Endodermal cell (in vitro differentiated cells): ENCODE measurements around the gene LIMS2. TPM values are rescaled to one million over a fixed set of nuclear protein-coding genes. Genes with fewer than 3 reads are reported as not detected.

Source experiments
- DNase-seq: peaks from one replicate; pipeline ENCODE4 v3.0.0-alpha.2; 2017
- H3K27ac ChIP-seq: 2 replicates; pipeline ENCODE4 v1.5.1; 2013; ENCODE audit warnings: mild to moderate bottlenecking, low read depth, low read length, moderate library complexity
- H3K27me3 ChIP-seq: 2 replicates; pipeline ENCODE4 v1.6.1; 2013; ENCODE audit warnings: mild to moderate bottlenecking, low read length, moderate library complexity; ENCODE audit not compliant: insufficient read depth, control insufficient read depth, poor library complexity, severe bottlenecking
- H3K36me3 ChIP-seq: 2 replicates; pipeline ENCODE4 v1.7.0; 2013; ENCODE audit warnings: mild to moderate bottlenecking, low read length, moderate library complexity; ENCODE audit not compliant: control insufficient read depth, insufficient read depth
- H3K4me1 ChIP-seq: one replicate; pipeline ENCODE4 v1.7.0; 2013; ENCODE audit warnings: low read length; ENCODE audit not compliant: control insufficient read depth, insufficient read depth
- H3K4me3 ChIP-seq: 2 replicates; pipeline ENCODE4 v1.5.1; 2013; ENCODE audit warnings: mild to moderate bottlenecking, low read length, moderate library complexity
- H3K9ac ChIP-seq: 2 replicates; pipeline ENCODE4 v1.6.1; 2013; ENCODE audit warnings: mild to moderate bottlenecking, low read length, moderate library complexity; ENCODE audit not compliant: poor library complexity, severe bottlenecking; ENCODE audit errors: extremely low read depth
- H3K9me3 ChIP-seq: 2 replicates; pipeline ENCODE4 v1.6.1; 2013; ENCODE audit warnings: mild to moderate bottlenecking, low read length, moderate library complexity; ENCODE audit not compliant: control insufficient read depth
- H3K27ac Mint-ChIP-seq: 2 replicates; pipeline ENCODE4 v1.8.0; 2020; ENCODE audit warnings: mixed read lengths
- H3K27me3 Mint-ChIP-seq: 2 replicates; pipeline ENCODE4 v1.8.0; 2021; ENCODE audit warnings: mild to moderate bottlenecking, mixed read lengths; ENCODE audit not compliant: insufficient read depth
- H3K36me3 Mint-ChIP-seq: 2 replicates; pipeline ENCODE4 v1.8.0; 2020; ENCODE audit warnings: low read depth, mixed read lengths
- H3K4me1 Mint-ChIP-seq: 2 replicates; pipeline ENCODE4 v1.8.0; 2020; ENCODE audit warnings: mixed read lengths
- H3K4me3 Mint-ChIP-seq: 2 replicates; pipeline ENCODE4 v1.8.0; 2020; ENCODE audit warnings: mild to moderate bottlenecking, moderate library complexity, mixed read lengths
- H3K9me3 Mint-ChIP-seq: 2 replicates; pipeline ENCODE4 v1.8.0; 2020; ENCODE audit warnings: mild to moderate bottlenecking, mixed read lengths
- CTCF ChIP-seq: fragments of 200-600 bp; sonication (generic); conservative IDR thresholded peaks from 2 replicates; pipeline ENCODE4 v1.5.0; 2021; ENCODE audit warnings: antibody characterized with exemption, mild to moderate bottlenecking
- WGBS, 2 experiments: methylation state at CpG; one replicate each; pipeline versions ENCODE4 v1.1.5 to v1.1.7; 2013; ENCODE audit warnings: missing lambda C conversion rate in 2 of 2, mixed read lengths in 1 of 2; ENCODE audit not compliant: insufficient coverage in 1 of 2, insufficient read length in 1 of 2; 5-methylcytosine and 5-hydroxymethylcytosine counted together
- total RNA-seq, 2 donors: library from RNA; stranded (reverse); fragmentation: NEBNext Ultra II Directional in 1 of 2; extraction: Animal tissue kit (Norgen Biotek cat#: 25700) in 1 of 2; gene quantifications; 2 replicates in 1 of 2; 3 replicates in 1 of 2; pipeline ENCODE4 v1.2.1, GENCODE V29; 2021

Gene LIMS2
- total RNA-seq, 2 donors from 2014 or later, result 3.9 to 9.8 TPM

GRCh38 chr2:127639111-127639474, 36.2 kb downstream of the LIMS2 start:
- H3K9me3 ChIP-seq, result no peaks in the 10 kb centered on the region
- no peak overlapping the region for H3K4me3 Mint-ChIP-seq
- no peaks in the 10 kb centered on the region for H3K36me3 Mint-ChIP-seq
- 95 to 96% methylated on average over 11 to 13 of the region's 13 CpGs for WGBS, 2 experiments
- TF ChIP-seq CTCF, result no peak
- H3K4me3 ChIP-seq, result no peak overlapping the region
- DNase-seq, result no peak
- peaks cover 5% of the 10 kb centered on the region for H3K4me1 Mint-ChIP-seq
- H3K9me3 Mint-ChIP-seq, result no peaks in the 10 kb centered on the region
- no peaks in the 10 kb centered on the region for H3K27me3 ChIP-seq
- H3K27me3 Mint-ChIP-seq, result no peaks in the 10 kb centered on the region
- H3K27ac Mint-ChIP-seq, result no peak overlapping the region
- H3K36me3 ChIP-seq, result no peaks in the 10 kb centered on the region
- H3K9ac ChIP-seq, result no peak overlapping the region
- peak overlapping the region; percentile 24 for H3K27ac ChIP-seq
- H3K4me1 ChIP-seq, result peaks cover 7% of the 10 kb centered on the region

GRCh38 chr2:127638361-127639110, 36.8 kb downstream of the LIMS2 start:
- Mint-ChIP-seq H3K9me3 (no peaks in the 10 kb centered on the region), H3K4me3 (peak overlapping the region; percentile 25), H3K27ac (peak overlapping the region; percentile 94), H3K4me1 (peaks cover 5% of the 10 kb centered on the region), H3K36me3 (no peaks in the 10 kb centered on the region), H3K27me3 (no peaks in the 10 kb centered on the region)
- no peak overlapping the region for H3K4me3 ChIP-seq
- no peaks in the 10 kb centered on the region for H3K27me3 ChIP-seq
- peak; percentile 96 for DNase-seq
- no peaks in the 10 kb centered on the region for H3K9me3 ChIP-seq
- WGBS, 2 experiments, result 77 to 85% methylated on average over 4 to 23 of the region's 23 CpGs
- no peaks in the 10 kb centered on the region for H3K36me3 ChIP-seq
- H3K27ac ChIP-seq, result peak overlapping the region; percentile 24
- peak overlapping the region; percentile 1 for H3K9ac ChIP-seq
- TF ChIP-seq CTCF, result no peak
- H3K4me1 ChIP-seq, result peaks cover 7% of the 10 kb centered on the region

GRCh38 chr2:127637725-127638252, 37.5 kb downstream of the LIMS2 start:
- H3K4me3 ChIP-seq, result no peak overlapping the region
- Mint-ChIP-seq H3K4me3 (peak overlapping the region; percentile 25), H3K27ac (peak overlapping the region; percentile 94)

More at GRCh38 chr2:127637725-127638252, 37.5 kb downstream of the LIMS2 start:
- Histone ChIP-seq H3K27me3 (no peaks in the 10 kb centered on the region), H3K9ac (peak overlapping the region; percentile 1), H3K9me3 (no peaks in the 10 kb centered on the region), H3K36me3 (no peaks in the 10 kb centered on the region), H3K27ac (peak overlapping the region; percentile 44), H3K4me1 (peaks cover 7% of the 10 kb centered on the region)
- peaks cover 5% of the 10 kb centered on the region for H3K4me1 Mint-ChIP-seq
- TF ChIP-seq CTCF, result no peak
- no peaks in the 10 kb centered on the region for H3K9me3 Mint-ChIP-seq
- DNase-seq, result peak; percentile 92
- WGBS, 2 experiments, result 49 to 100% methylated on average over 1 to 8 of the region's 8 CpGs
- no peaks in the 10 kb centered on the region for H3K27me3 Mint-ChIP-seq
- H3K36me3 Mint-ChIP-seq, result no peaks in the 10 kb centered on the region
